ENCODE measurements around the gene MYBPC2.
"Not testable (repeated sequence)": the region's sequence is repeated elsewhere in the genome, so short reads cannot be mapped to it uniquely, and the experiment has no call there.

The MYBPC2 gene

GRCh38 chr19:50459638-50460037, 26.9 kb downstream of the MYBPC2 start:
- DNase-seq (ENCODE audit: low spot score): no peak

GRCh38 chr19:50460161-50460765, 27.6 kb downstream of the MYBPC2 start:
- DNase-seq (ENCODE audit: low spot score): peak; percentile 72

GRCh38 chr19:50461066-50461875, 28.6 kb downstream of the MYBPC2 start:
- peak; percentile 83 for DNase-seq (ENCODE audit: low spot score)

GRCh38 chr19:50462970-50463369, 30.3 kb downstream of the MYBPC2 start:
- no peak for DNase-seq (ENCODE audit: low spot score)

- no peak for DNase-seq (ENCODE audit: low spot score)
Measured at GRCh38 chr19:50464348-50464747, 31.7 kb downstream of the MYBPC2 start.

GRCh38 chr19:50465000-50465399, 32.3 kb downstream of the MYBPC2 start:
- no peak for DNase-seq (ENCODE audit: low spot score)

GRCh38 chr19:50465986-50466705, 33.5 kb downstream of the MYBPC2 start:
- DNase-seq (ENCODE audit: low spot score): peak; percentile 87

GRCh38 chr19:50466706-50467039, 34.0 kb downstream of the MYBPC2 start:
- DNase-seq (ENCODE audit: low spot score): no peak

GRCh38 chr19:50467566-50467965, 34.9 kb downstream of the MYBPC2 start:
- no peak for DNase-seq (ENCODE audit: low spot score)

- no peak for DNase-seq (ENCODE audit: low spot score)
Measured at GRCh38 chr19:50468818-50469217, 36.1 kb downstream of the MYBPC2 start.

- not testable (repeated sequence) for DNase-seq (ENCODE audit: low spot score)
Measured at GRCh38 chr19:50473336-50473735, 40.6 kb downstream of the MYBPC2 start.

- no peak for DNase-seq (ENCODE audit: low spot score)
Measured at GRCh38 chr19:50475101-50475568, 42.4 kb downstream of the MYBPC2 start.

GRCh38 chr19:50475736-50476223, 43.1 kb downstream of the MYBPC2 start:
- DNase-seq (ENCODE audit: low spot score): no peak

GRCh38 chr19:50476224-50476906, 43.7 kb downstream of the MYBPC2 start, which contains the start of the genes EMC10 and GARIN5A:
Gene EMC10, plus strand, starts transcription at chr19:50476507. Its CDS starts 38 bp downstream, at chr19:50476545.
Gene GARIN5A, minus strand, starts transcription at chr19:50476848. Its CDS starts 460 bp downstream, at chr19:50476388.
- DNase-seq (ENCODE audit: low spot score): peak; percentile 98

- no peak for DNase-seq (ENCODE audit: low spot score)
Measured at GRCh38 chr19:50476907-50477238, 44.2 kb downstream of the MYBPC2 start.

- no peak for DNase-seq (ENCODE audit: low spot score)
Measured at GRCh38 chr19:50477751-50478515, 45.2 kb downstream of the MYBPC2 start.

GRCh38 chr19:50478901-50479715, 46.4 kb downstream of the MYBPC2 start:
- no peak for DNase-seq (ENCODE audit: low spot score)

GRCh38 chr19:50479761-50480251, 47.1 kb downstream of the MYBPC2 start:
- DNase-seq (ENCODE audit: low spot score): no peak

- no peak for DNase-seq (ENCODE audit: low spot score)
Measured at GRCh38 chr19:50480281-50481111, 47.8 kb downstream of the MYBPC2 start.
